ENCODE data around the gene TMIGD3. TPM values are rescaled to one million over a fixed set of nuclear protein-coding genes. Genes with fewer than 3 reads are reported as not detected.
"Not testable (repeated sequence)": the region's sequence is repeated elsewhere in the genome, so short reads cannot be mapped to it uniquely, and the experiment has no call there.

TMIGD3 gene
- not detected in 2 replicates for total RNA-seq (2014; rRNA removed; shearing (Covaris generic))

DNA sequence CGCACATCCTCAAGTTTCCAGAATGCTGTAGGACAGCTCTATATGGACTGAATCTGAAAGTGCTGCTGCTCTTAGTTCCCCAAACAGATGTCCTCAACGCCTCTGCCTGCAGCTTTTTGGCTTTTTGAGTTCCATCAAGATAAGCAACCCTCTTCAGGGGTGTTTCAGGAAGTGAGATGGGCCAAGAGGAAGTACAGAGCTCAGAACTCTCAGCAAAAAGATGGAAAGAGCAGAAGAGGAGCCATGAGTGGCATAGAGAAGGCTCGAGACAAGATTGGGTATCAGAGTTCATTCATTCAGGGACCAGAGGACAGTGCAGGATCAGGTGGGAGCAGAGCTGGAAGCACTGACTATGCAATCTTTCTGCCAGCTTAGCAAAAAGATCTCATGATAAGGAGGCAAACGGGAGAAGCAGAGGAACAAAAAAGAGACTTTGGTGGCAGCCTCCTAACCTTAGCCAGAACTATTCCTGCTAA is at the start of gene TMIGD3, which contains the start of gene ADORA3:
Gene TMIGD3 (minus strand): TSS at position 49 of the 476 bp plus-strand sequence. CDS start 279 bp downstream, outside the sequence.
Gene ADORA3 (minus strand): TSS at position 49 of the 476 bp plus-strand sequence. CDS start 279 bp downstream, outside the sequence.
- no peak for DNase-seq (ENCODE audit: low spot score)

GRCh38 chr1:111553196-111553595 is 49.8 kb upstream of the TMIGD3 start:
- no peak for DNase-seq (ENCODE audit: low spot score)

DNA sequence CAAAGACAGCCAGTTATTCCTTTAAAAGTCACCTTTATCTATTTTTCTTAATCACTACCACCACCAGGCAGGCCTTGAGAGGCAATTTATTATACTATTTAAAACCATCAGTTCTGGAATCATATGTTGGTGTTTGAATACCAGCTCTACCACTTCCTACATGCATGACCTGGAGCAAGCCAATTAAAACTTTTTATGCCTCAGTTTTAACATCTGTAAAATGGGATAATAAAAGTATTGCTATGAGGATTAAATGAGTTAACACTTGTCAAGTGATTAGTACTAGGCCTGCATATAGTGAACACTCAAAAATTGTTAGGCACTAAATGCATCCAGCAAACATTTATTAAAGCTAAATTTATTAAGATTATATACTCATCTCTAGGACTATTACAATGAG is 49.2 kb upstream of the TMIGD3 start:
- DNase-seq (ENCODE audit: low spot score): no peak

- DNase-seq (ENCODE audit: low spot score): no peak
These were observed 48.4 kb upstream of the TMIGD3 start for GRCh38 chr1:111551623-111552411.

DNA sequence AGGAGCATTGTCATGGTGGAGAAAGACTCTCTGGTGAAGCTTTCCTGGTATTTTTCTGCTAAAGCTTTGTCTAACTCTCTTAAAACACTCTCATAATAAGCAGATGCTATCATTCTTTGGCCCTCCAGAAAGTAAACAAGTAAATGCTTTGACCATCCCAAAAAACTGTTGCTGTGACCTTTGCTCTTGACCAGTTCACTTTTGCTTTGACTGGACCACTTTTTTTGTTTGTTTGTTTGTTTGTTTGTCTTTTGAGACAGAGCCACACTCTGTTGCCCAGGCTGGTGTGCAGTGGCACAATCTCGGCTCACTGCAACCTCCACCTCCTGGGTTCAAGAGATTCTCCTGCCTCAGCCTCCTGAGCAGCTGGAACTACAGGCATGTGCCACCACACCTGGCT is 44.4 kb upstream of the TMIGD3 start:
- not testable (repeated sequence) for DNase-seq (ENCODE audit: low spot score)

- DNase-seq (ENCODE audit: low spot score): no peak
These were observed 38.8 kb upstream of the TMIGD3 start for GRCh38 chr1:111542187-111542586.

GRCh38 chr1:111541721-111542120 is 38.3 kb upstream of the TMIGD3 start:
- no peak for DNase-seq (ENCODE audit: low spot score)

GRCh38 chr1:111540928-111541327 is 37.5 kb upstream of the TMIGD3 start:
- DNase-seq (ENCODE audit: low spot score): no peak

- no peak for DNase-seq (ENCODE audit: low spot score)
These were observed 35.1 kb upstream of the TMIGD3 start for GRCh38 chr1:111538343-111539025.

- no peak for DNase-seq (ENCODE audit: low spot score)
These were observed 32.1 kb upstream of the TMIGD3 start for GRCh38 chr1:111535256-111536191.

- no peak for DNase-seq (ENCODE audit: low spot score)
These were observed 16.6 kb upstream of the TMIGD3 start for GRCh38 chr1:111520053-111520452.

DNA sequence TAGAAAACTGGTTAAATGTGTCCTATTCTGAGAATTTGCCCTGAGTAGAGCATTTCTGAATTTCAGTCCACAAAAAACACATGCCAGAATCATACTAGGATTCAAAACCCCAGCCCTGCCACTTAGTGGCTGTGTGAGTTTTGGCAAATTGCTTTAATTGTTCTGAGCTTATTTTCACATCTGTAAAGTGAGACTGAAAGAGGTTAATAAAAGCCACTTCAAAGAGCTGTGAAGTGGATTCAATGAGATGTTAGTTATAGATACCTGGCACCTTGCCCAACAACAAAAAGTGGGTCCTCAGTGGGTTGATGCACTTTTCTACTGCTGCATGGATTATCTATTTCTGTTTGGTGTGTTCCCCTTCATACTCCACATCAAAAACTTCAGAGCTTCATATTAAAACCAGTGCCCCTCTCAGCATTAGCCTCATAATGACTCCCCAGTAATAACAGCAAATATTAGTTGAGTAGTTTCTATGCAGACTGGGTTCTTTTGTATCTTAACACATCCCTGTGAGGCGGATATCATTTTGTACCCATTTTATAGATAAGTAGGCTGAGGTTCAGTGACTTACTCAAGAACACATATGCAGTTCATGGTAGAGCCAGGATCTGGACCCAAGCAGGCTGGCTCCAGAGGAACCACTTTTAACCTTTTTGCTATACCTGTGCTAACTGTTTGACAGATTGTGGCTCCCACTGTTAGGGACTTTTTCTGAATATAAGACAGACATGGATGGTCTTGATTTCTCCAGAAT is 14.2 kb upstream of the TMIGD3 start:
- DNase-seq (ENCODE audit: low spot score): no peak

- DNase-seq (ENCODE audit: low spot score): no peak
These were observed 12.6 kb upstream of the TMIGD3 start for GRCh38 chr1:111516005-111516535.

GRCh38 chr1:111515291-111516004 is 12.0 kb upstream of the TMIGD3 start:
- no peak for DNase-seq (ENCODE audit: low spot score)

GRCh38 chr1:111513410-111514020 is 10.1 kb upstream of the TMIGD3 start:
- DNase-seq (ENCODE audit: low spot score): peak; percentile 34

GRCh38 chr1:111512931-111513330 is 9.5 kb upstream of the TMIGD3 start:
- DNase-seq (ENCODE audit: low spot score): no peak

GRCh38 chr1:111512132-111512889 is 8.9 kb upstream of the TMIGD3 start:
- no peak for DNase-seq (ENCODE audit: low spot score)

DNA sequence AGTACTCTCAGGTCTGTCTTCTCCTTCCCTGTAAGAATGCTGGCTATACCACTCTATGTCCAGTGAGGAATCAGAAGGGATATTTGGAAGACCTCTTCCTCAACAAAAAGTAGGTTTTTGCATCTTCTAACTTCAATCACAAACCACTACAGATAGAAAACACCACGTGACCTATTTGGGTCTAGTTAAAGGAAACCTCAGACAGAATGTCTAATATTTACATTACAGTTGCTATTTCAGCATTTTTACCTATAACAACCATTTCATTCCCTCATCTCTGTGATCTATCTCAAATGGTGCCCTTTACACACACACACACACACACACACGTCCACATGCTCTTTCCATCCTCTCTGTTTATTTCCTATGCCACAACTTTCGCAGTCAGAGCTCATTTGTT is 7.9 kb upstream of the TMIGD3 start:
- DNase-seq (ENCODE audit: low spot score): no peak

GRCh38 chr1:111509997-111510375 is 6.6 kb upstream of the TMIGD3 start:
- no peak for DNase-seq (ENCODE audit: low spot score)
